OCI-LY7 (cell line): ENCODE results near the gene SNTB2. TPM values are rescaled to one million over a fixed set of nuclear protein-coding genes. Genes with fewer than 3 reads are reported as not detected.

ENCODE experiments used
- BruUV-seq: library from RNA; stranded (reverse); fragments of 400-500 nt; replicated peaks from 2 replicates; lab custom pipeline; 2021; lab: Mats Ljungman, UMichigan
- CTCF ChIA-PET: fragments of 300-600 bp; sonication (Branson Sonifier 250); formaldehyde crosslinking; loops from one replicate; lab custom pipeline; 2022; ENCODE audit warnings: antibody characterized with exemption; ENCODE audit not compliant: unreplicated experiment; lab: Charles Lee
- POLR2A ChIA-PET: fragments of 300-600 bp; sonication (Branson Sonifier 250); formaldehyde crosslinking; loops from one replicate; lab custom pipeline; 2022; ENCODE audit warnings: antibody characterized with exemption; lab: Charles Lee
- DNase-seq: peaks from one replicate; pipeline ENCODE4 v3.0.0-alpha.2; 2015; ENCODE audit warnings: low spot score
- H2AFZ ChIP-seq: fragments of 200-600 bp; sonication (generic), shearing (Covaris generic); 2 replicates; pipeline ENCODE4 v1.6.1; 2014; ENCODE audit warnings: mild to moderate bottlenecking, antibody characterized with exemption, low read length, moderate library complexity
- H3K27ac ChIP-seq: fragments of 200-600 bp; sonication (generic); 2 replicates; pipeline ENCODE4 v1.5.1; 2014; ENCODE audit warnings: mixed run types, low read depth, mild to moderate bottlenecking, moderate library complexity, low read length, inconsistent platforms; ENCODE audit not compliant: poor library complexity, severe bottlenecking
- H3K36me3 ChIP-seq: fragments of 200-600 bp; sonication (generic); 2 replicates; pipeline ENCODE4 v1.6.1; 2014; ENCODE audit warnings: mild to moderate bottlenecking, antibody characterized with exemption, low read length, moderate library complexity, mixed read lengths; ENCODE audit not compliant: insufficient read depth
- H3K4me1 ChIP-seq: fragments of 200-600 bp; sonication (generic); 2 replicates; pipeline ENCODE4 v1.5.1; 2014; ENCODE audit warnings: mild to moderate bottlenecking, low read length; ENCODE audit not compliant: insufficient read depth, poor library complexity, severe bottlenecking
- H3K4me2 ChIP-seq: fragments of 200-600 bp; sonication (generic); 2 replicates; pipeline ENCODE4 v1.6.1; 2014; ENCODE audit warnings: mild to moderate bottlenecking, low read length
- H3K4me3 ChIP-seq: fragments of 200-600 bp; sonication (generic); 2 replicates; pipeline ENCODE4 v1.5.1; 2014; ENCODE audit warnings: mild to moderate bottlenecking, low read depth, low read length; ENCODE audit not compliant: poor library complexity, severe bottlenecking
- H3K79me2 ChIP-seq: fragments of 200-600 bp; sonication (generic); 2 replicates; pipeline ENCODE4 v1.6.1; 2016; ENCODE audit warnings: low read depth, mild to moderate bottlenecking, low read length, moderate library complexity, mixed read lengths; ENCODE audit not compliant: insufficient read depth
- H3K9me2 ChIP-seq: fragments of 200-600 bp; sonication (generic); 2 replicates; pipeline ENCODE4 v1.6.1; 2016; ENCODE audit warnings: mild to moderate bottlenecking, low read length, mixed read lengths; ENCODE audit not compliant: insufficient read depth
- H3K9me3 ChIP-seq: fragments of 200-600 bp; sonication (generic); 2 replicates; pipeline ENCODE4 v1.6.1; 2014; ENCODE audit warnings: mild to moderate bottlenecking, mixed run types, low read length, mixed read lengths
- H4K20me1 ChIP-seq: fragments of 200-600 bp; sonication (generic); 2 replicates; pipeline ENCODE4 v1.6.1; 2014; ENCODE audit warnings: mild to moderate bottlenecking, antibody characterized with exemption, low read length, moderate library complexity, mixed read lengths; ENCODE audit not compliant: insufficient read depth
- CTCF ChIP-seq: fragments of 200-600 bp; sonication (generic); conservative IDR thresholded peaks from 2 replicates; pipeline ENCODE4 v1.5.1; 2014; ENCODE audit warnings: mild to moderate bottlenecking, antibody characterized with exemption, low read length, moderate library complexity, mixed read lengths
- EZH2phosphoT487 ChIP-seq: fragments of 200-600 bp; sonication (generic); IDR thresholded peaks from 2 replicates; pipeline ENCODE4 v1.6.1; 2018; ENCODE audit warnings: low read depth, borderline replicate concordance, mild to moderate bottlenecking, mixed run types, antibody characterized with exemption, low read length, moderate library complexity, mixed read lengths
- intact Hi-C: fragments of 100-400 bp; cut with micrococcal nuclease; formaldehyde crosslinking; loops from one replicate; pipeline ENCODE4 v1.10.0; 2022; ENCODE audit not compliant: unreplicated experiment
- total RNA-seq, 2 experiments: library from RNA; depleted of rRNA in 1 of 2; stranded (reverse); fragments of >200 nt in 1 of 2; shearing (Covaris generic) in 1 of 2; gene quantifications; 2 replicates each; pipeline ENCODE4 v1.2.3, GENCODE V29; 2014 to 2022

Gene SNTB2
- total RNA-seq, 2 experiments from 2014 or later = 21.2 to 34.1 TPM

GRCh38 chr16:69169051-69169450 is 17.9 kb upstream of the SNTB2 start:
- intact Hi-C loops = no loop called here
- H3K79me2 ChIP-seq = no peaks in the 10 kb centered on the region
- peaks cover 82% of the 10 kb centered on the region for H3K36me3 ChIP-seq
- no peak overlapping the region for H3K4me3 ChIP-seq
- no peak for DNase-seq
- H3K9me2 ChIP-seq = no peaks in the 10 kb centered on the region
- H3K9me3 ChIP-seq = no peaks in the 10 kb centered on the region
- no peak overlapping the region for H2AFZ ChIP-seq
- no TSS peak for BruUV-seq
- H3K4me2 ChIP-seq = no peak overlapping the region
- H3K4me1 ChIP-seq = no peaks in the 10 kb centered on the region
- H3K27ac ChIP-seq = no peak overlapping the region
- ChIA-PET POLR2A (interaction anchor here (0.6 to 1.2 kb wide), 3 partner anchors 13 to 492 kb away, joined by 3 to 4 read pairs (median 4); no protein-coding TSS in a partner anchor), CTCF (no interaction called here)
- no peak for TF ChIP-seq EZH2phosphoT487
- TF ChIP-seq CTCF = no peak
- no peaks in the 10 kb centered on the region for H4K20me1 ChIP-seq

- Histone ChIP-seq H3K4me3 (no peak overlapping the region), H3K9me2 (no peaks in the 10 kb centered on the region), H3K36me3 (peaks cover 76% of the 10 kb centered on the region), H4K20me1 (no peaks in the 10 kb centered on the region), H3K9me3 (no peaks in the 10 kb centered on the region), H3K79me2 (no peaks in the 10 kb centered on the region), H3K27ac (no peak overlapping the region), H3K4me2 (no peak overlapping the region), H2AFZ (no peak overlapping the region), H3K4me1 (no peaks in the 10 kb centered on the region)
- CTCF ChIA-PET = no interaction called here
- TF ChIP-seq EZH2phosphoT487 = no peak
- DNase-seq = no peak
- intact Hi-C loops = no loop called here
- no TSS peak for BruUV-seq
- POLR2A ChIA-PET = no interaction called here
Observed at GRCh38 chr16:69169607-69170352, 17.2 kb upstream of the SNTB2 start.

- POLR2A ChIA-PET = no interaction called here
- no peak for DNase-seq
Observed at GRCh38 chr16:69171325-69172084, 15.5 kb upstream of the SNTB2 start.

More at GRCh38 chr16:69171325-69172084, 15.5 kb upstream of the SNTB2 start:
- BruUV-seq = no TSS peak
- Histone ChIP-seq H3K4me1 (no peaks in the 10 kb centered on the region), H3K36me3 (peaks cover 68% of the 10 kb centered on the region), H3K27ac (no peak overlapping the region), H3K4me3 (no peak overlapping the region), H3K9me2 (no peaks in the 10 kb centered on the region), H3K79me2 (no peaks in the 10 kb centered on the region), H3K4me2 (no peak overlapping the region), H3K9me3 (no peaks in the 10 kb centered on the region), H4K20me1 (no peaks in the 10 kb centered on the region), H2AFZ (no peak overlapping the region)
- TF ChIP-seq EZH2phosphoT487 (no peak), CTCF (no peak)
- CTCF ChIA-PET = no interaction called here
- intact Hi-C loops = no loop called here
